ENCODE measurements around the gene SGK2.

DNA sequence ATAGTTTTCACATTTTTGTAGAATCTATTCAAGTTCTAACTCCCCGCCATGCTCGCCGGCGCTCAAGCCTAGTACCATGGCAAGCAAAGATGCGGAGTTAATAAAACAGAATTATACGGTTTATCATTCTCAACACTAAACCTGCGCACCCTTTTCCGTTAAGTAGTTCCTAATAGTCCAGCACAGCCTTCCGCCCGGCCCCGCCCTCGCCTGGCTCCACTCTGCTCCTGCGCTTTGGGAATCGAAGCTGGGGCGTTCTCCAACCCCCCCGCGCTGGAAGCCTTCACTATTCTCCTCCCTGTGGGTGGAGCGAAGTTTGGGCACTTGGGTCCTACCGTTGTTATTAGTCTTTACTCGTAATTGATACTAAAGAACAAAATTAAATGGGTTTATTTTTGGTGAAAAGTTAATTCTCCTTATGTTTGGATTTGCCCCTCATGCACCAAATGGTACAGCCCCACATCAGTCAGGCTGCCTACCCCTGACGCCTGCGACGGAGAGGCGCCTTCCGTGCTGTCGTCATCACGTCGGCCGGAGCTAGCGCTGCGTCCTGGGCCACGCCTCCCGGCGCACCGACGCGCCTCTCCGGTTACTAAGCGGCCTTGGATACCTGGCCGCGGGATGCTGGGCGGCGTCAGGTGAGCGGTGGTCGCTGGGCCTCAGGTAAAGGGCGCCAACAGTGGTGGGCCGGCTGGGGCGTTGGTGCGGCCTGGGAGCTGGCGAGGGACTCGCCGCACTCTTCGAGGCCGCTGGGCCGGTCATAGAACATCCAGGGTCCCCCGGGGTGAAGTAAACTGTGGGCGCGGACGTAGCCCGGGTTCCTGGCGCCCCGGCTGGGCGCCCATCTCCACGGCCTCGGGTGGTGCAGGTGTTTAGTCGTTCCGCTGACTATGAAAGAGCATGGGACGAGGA is 31.8 kb downstream of the SGK2 start, which contains the start of gene IFT52:
- TF ChIP-seq, protein P1, sequence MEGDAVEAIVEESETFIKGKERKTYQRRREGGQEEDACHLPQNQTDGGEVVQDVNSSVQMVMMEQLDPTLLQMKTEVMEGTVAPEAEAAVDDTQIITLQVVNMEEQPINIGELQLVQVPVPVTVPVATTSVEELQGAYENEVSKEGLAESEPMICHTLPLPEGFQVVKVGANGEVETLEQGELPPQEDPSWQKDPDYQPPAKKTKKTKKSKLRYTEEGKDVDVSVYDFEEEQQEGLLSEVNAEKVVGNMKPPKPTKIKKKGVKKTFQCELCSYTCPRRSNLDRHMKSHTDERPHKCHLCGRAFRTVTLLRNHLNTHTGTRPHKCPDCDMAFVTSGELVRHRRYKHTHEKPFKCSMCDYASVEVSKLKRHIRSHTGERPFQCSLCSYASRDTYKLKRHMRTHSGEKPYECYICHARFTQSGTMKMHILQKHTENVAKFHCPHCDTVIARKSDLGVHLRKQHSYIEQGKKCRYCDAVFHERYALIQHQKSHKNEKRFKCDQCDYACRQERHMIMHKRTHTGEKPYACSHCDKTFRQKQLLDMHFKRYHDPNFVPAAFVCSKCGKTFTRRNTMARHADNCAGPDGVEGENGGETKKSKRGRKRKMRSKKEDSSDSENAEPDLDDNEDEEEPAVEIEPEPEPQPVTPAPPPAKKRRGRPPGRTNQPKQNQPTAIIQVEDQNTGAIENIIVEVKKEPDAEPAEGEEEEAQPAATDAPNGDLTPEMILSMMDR (conservative IDR thresholded peaks at IDR 0.05; ENCODE audit: low read length), result no peak; the same call in 1 of the 2 replicates
- TF ChIP-seq EZH2phosphoT487 (IDR thresholded peaks at IDR 0.05; ENCODE audit: borderline replicate concordance, low read depth, low read length), result no peak
